Measurements from ENCODE around the gene UBAC1. TPM values are rescaled to one million over a fixed set of nuclear protein-coding genes. Genes with fewer than 3 reads are reported as not detected.

Gene UBAC1
- total and polyA plus RNA-seq, 9 of the 15 experiments (the other 6 are each of a cell fraction or from before 2014, with no cell fraction given), result 94.0 to 399 (median 228) TPM

DNA sequence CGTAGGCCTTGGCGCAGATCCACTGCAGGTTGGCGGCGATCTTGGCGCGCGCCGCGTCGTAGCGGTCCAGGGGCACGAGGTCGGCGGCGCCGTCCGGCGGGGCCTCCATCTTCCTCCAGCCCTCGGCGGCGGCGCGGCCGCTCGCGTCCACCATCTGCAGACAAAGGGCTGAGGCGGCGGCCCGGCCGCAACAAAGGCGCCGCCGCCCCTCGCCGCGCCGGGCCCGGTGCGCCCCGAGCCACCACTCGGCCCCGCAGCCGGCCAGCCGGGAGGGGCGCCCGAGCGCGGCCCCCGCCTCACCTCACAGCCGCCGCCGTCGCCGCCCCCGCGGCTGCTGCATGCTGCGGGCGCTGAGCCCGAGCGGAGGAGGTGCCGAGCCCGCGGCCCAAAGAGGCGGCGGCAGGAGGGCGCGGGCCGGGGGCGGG is 54.2 kb downstream of the UBAC1 start:
- WGBS (ENCODE audit: insufficient coverage, low coverage, missing lambda C conversion rate), result 0% methylated on average over 39 of the region's 69 CpGs
- ATAC-seq (peak; percentile 11), DNase-seq (ENCODE audit: extremely low read depth in 1 of 4, low spot score in 3 of 4) (peak in 1 of 4 experiments; percentile 41), FAIRE-seq (no peak)
- H3K9me3 ChIP-seq (replicated peaks; ENCODE audit: control insufficient read depth, insufficient read depth, low read depth, low read length), result 0 out of 2 replicates have a peak, but pooled peaks cover 4% of the 10 kb centered on the region
- peak overlapping the region; percentile 51; the same call in 1 of the 2 replicates for H3K4me2 ChIP-seq (ENCODE audit: insufficient read depth, low read length)
- peaks cover 54% of the 10 kb centered on the region for H3K36me3 ChIP-seq (ENCODE audit: control insufficient read depth, insufficient read depth, low read length)
- ChIA-PET CTCF (ENCODE audit: low intra/inter-chr PET ratio) (no interaction called here), POLR2A (interaction anchor here (0.5 to 2.9 kb wide), 6 partner anchors 10 to 417 kb away, joined by 3 to 9 read pairs (median 3); no protein-coding TSS in a partner anchor)
- BruUV-seq (replicated peaks), result no TSS peak
- H3K27me3 ChIP-seq (ENCODE audit: control insufficient read depth in 2 of 2, insufficient read depth in 2 of 2, low read length in 2 of 2), result no peaks in the 10 kb centered on the region
- peak overlapping the region in 1 of 2 experiments; percentile 92; a peak in 2 of 4 replicates for H3K9ac ChIP-seq (ENCODE audit: insufficient read depth in 1 of 2, low read depth in 2 of 2, low read length in 2 of 2)
- peaks cover 19% of the 10 kb centered on the region for H4K20me1 ChIP-seq (replicated peaks; ENCODE audit: control insufficient read depth, insufficient read depth, low read length)
- H3K4me1 ChIP-seq (replicated peaks in 1 of 2; ENCODE audit: control insufficient read depth in 2 of 2, insufficient read depth in 2 of 2, low read length in 2 of 2), result peaks cover 42 to 56% of the 10 kb centered on the region in 2 experiments
- H3K79me2 ChIP-seq (ENCODE audit: control insufficient read depth, insufficient read depth, low read length), result peaks cover 92% of the 10 kb centered on the region
- intact Hi-C loops (cut with micrococcal nuclease), result loop anchor here (5.0 kb wide), 1 partner anchor 45 kb away; no protein-coding TSS in a partner anchor
- H3K9me1 ChIP-seq (ENCODE audit: control insufficient read depth, insufficient read depth, low read length), result no peaks in the 10 kb centered on the region
- peak overlapping the region; percentile 63; the same call in 2 of the 3 replicates for H3K27ac ChIP-seq (ENCODE audit: extremely low read depth, low read depth, low read length)
- H2AFZ ChIP-seq (ENCODE audit: low read depth, low read length), result no peak overlapping the region
- H3K4me3 ChIP-seq, result peak overlapping the region; percentile 63
- in situ Hi-C loops (cut with MboI), result no loop called here
- TF ChIP-seq, protein P1, sequence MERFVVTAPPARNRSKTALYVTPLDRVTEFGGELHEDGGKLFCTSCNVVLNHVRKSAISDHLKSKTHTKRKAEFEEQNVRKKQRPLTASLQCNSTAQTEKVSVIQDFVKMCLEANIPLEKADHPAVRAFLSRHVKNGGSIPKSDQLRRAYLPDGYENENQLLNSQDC (CRISPR knock-in tag; IDR thresholded peaks at IDR 0.05), result no peak
- TF ChIP-seq ZKSCAN1 (IDR thresholded peaks at IDR 0.05; ENCODE audit: low read depth, low read length) (no peak), ZNF778 (CRISPR knock-in tag; IDR thresholded peaks at IDR 0.05) (no peak), KDM5B (IDR thresholded peaks at IDR 0.05; ENCODE audit: insufficient replicate concordance, low read depth, low read length) (no peak), CCNT2 (IDR thresholded peaks at IDR 0.05; ENCODE audit: borderline replicate concordance, extremely low read depth, insufficient read length, low read depth, low read length) (peak; percentile 70), ZNF764 (CRISPR knock-in tag; IDR thresholded peaks at IDR 0.05; ENCODE audit: low read depth) (no peak), NONO (IDR thresholded peaks at IDR 0.05; ENCODE audit: low read depth in 2 of 2, low read length in 1 of 2) (peak in 1 of 2 experiments; percentile 58; a peak in 1 of 4 replicates), SMAD4 (CRISPR knock-in tag; conservative IDR thresholded peaks at IDR 0.05) (peak; percentile 90), POLR2G (IDR thresholded peaks at IDR 0.05; ENCODE audit: low read depth, low read length) (peak; percentile 50), ZC3H11A (IDR thresholded peaks at IDR 0.05; ENCODE audit: low read depth, low read length) (no peak), ERF (CRISPR knock-in tag; IDR thresholded peaks at IDR 0.05) (0 out of 2 replicates have a peak, but pooled peaks have one; percentile 14), CBX5 (IDR thresholded peaks at IDR 0.05; ENCODE audit: borderline replicate concordance, low read depth) (no peak), BCOR (IDR thresholded peaks at IDR 0.05) (no peak), DEAF1 (CRISPR knock-in tag; IDR thresholded peaks at IDR 0.05) (no peak), NFE2 (IDR thresholded peaks at IDR 0.05; ENCODE audit: low read depth) (no peak), NCOA4 (IDR thresholded peaks at IDR 0.05; ENCODE audit: partially characterized antibody) (no peak), ZNF124 (CRISPR knock-in tag; IDR thresholded peaks at IDR 0.05) (no peak), TCF15 (CRISPR knock-in tag; IDR thresholded peaks at IDR 0.05) (no peak), GABPB2 (CRISPR knock-in tag; conservative IDR thresholded peaks at IDR 0.05) (no peak)
- TF ChIP-seq, protein P2, sequence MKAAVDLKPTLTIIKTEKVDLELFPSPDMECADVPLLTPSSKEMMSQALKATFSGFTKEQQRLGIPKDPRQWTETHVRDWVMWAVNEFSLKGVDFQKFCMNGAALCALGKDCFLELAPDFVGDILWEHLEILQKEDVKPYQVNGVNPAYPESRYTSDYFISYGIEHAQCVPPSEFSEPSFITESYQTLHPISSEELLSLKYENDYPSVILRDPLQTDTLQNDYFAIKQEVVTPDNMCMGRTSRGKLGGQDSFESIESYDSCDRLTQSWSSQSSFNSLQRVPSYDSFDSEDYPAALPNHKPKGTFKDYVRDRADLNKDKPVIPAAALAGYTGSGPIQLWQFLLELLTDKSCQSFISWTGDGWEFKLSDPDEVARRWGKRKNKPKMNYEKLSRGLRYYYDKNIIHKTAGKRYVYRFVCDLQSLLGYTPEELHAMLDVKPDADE (conservative IDR thresholded peaks at IDR 0.05; ENCODE audit: control insufficient read depth, low read depth, low read length), result 0 out of 2 replicates have a peak, but pooled peaks have one; percentile 25
